GM21619 (cell line): ENCODE measurements around the gene POR.

Experiments used
- ATAC-seq: cut with Tn5 transposase; IDR thresholded peaks from one replicate; pipeline ENCODE4 v1.9.1; 2021; ENCODE audit not compliant: unreplicated experiment

Gene POR

GRCh38 chr7:75971309-75971960 lies 56.5 kb downstream of the POR start:
- ATAC-seq = no peak

- no peak for ATAC-seq
Measured at GRCh38 chr7:75971961-75972763, 57.2 kb downstream of the POR start.

- ATAC-seq = no peak
Measured at GRCh38 chr7:75977743-75978142, 62.8 kb downstream of the POR start.

- no peak for ATAC-seq
Measured at GRCh38 chr7:75979759-75980429, 64.9 kb downstream of the POR start.

- no peak for ATAC-seq
Measured at GRCh38 chr7:75980430-75981202, 65.7 kb downstream of the POR start.

- no peak for ATAC-seq
Measured at GRCh38 chr7:75981203-75981452, 66.2 kb downstream of the POR start.

GRCh38 chr7:75981453-75982305 lies 66.7 kb downstream of the POR start:
- ATAC-seq = no peak

- ATAC-seq = no peak
Measured at GRCh38 chr7:75982306-75983064, 67.5 kb downstream of the POR start.

- ATAC-seq = no peak
Measured at GRCh38 chr7:75983471-75984129, 68.6 kb downstream of the POR start.

GRCh38 chr7:75984130-75985008 lies 69.4 kb downstream of the POR start:
- no peak for ATAC-seq

GRCh38 chr7:75985009-75985517 lies 70.1 kb downstream of the POR start:
- no peak for ATAC-seq

- ATAC-seq = no peak
Measured at GRCh38 chr7:75985518-75986146, 70.7 kb downstream of the POR start.

- ATAC-seq = no peak
Measured at GRCh38 chr7:75986147-75986781, 71.3 kb downstream of the POR start.

- ATAC-seq = no peak
Measured at GRCh38 chr7:75987026-75987804, 72.3 kb downstream of the POR start.

- no peak for ATAC-seq
Measured at GRCh38 chr7:75987805-75988567, 73.0 kb downstream of the POR start.
